ENCODE results near the gene MGAT4B.
"Not testable (repeated sequence)": the region's sequence is repeated elsewhere in the genome, so short reads cannot be mapped to it uniquely, and the experiment has no call there.

MGAT4B gene

DNA sequence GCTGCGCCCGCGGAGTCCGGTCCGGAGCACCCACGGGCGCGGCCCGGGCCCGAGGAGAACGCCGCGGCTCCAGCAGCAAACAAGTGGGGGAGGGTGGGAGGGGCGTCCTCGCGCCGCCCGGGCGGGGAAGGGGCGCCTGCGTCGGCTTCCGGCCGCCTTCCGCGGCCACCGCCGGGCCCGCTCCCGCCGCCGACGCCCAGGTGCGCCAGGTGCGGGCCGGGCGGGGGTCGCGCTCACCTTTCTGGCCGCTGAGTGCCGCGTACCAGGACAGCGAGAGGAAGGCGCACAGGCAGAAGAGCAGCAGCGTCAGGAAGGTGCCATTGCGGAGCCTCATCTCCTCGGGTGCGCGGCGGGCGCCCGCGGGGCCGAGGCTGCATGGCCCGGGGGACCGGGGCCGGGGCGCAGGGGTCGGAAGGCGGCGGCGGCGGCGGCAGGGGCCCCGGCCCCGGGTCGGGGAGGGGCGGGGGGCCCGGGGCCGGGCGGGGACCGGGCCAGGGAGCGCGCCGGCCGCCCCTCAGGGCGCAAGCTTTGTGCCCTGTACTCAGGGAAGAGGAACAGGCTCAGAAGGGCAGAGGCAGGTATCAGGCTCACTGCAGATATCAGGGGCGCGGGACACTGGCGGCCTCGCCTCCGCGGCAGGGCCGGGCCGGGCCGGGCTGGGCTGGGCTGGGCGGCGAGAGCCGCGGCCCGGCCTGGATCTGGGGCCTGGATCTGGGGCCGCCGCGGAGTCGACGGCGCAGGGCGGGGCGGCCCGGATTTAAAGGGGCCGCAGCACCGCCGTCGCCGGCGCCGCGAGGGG, at the start of gene MGAT4B:
TSS of gene MGAT4B (minus strand) at position 617 of the 799 bp plus-strand sequence. CDS start at position 334, 283 bp downstream.
- DNase-seq, result peak; percentile 42 to 48

DNA sequence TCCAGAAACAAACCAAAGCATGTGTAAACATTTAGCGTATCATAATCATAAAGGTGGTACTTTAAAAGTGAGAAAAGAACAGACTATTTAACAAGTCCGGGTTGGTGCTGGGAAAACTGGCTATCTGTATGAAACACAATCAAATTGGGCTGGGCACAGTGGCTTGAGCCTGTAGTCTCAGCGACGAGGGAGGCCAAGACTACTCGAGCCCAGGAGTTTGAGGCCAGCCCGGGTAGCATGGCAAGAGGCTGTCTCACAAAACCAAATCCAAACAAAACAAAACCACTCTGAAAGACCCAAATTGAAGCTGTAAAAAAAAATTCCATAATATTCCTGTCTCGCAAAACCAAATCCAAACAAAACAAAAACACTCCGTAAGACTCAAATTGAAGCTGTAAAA, 47.7 kb upstream of the MGAT4B start:
- DNase-seq, result no peak

DNA sequence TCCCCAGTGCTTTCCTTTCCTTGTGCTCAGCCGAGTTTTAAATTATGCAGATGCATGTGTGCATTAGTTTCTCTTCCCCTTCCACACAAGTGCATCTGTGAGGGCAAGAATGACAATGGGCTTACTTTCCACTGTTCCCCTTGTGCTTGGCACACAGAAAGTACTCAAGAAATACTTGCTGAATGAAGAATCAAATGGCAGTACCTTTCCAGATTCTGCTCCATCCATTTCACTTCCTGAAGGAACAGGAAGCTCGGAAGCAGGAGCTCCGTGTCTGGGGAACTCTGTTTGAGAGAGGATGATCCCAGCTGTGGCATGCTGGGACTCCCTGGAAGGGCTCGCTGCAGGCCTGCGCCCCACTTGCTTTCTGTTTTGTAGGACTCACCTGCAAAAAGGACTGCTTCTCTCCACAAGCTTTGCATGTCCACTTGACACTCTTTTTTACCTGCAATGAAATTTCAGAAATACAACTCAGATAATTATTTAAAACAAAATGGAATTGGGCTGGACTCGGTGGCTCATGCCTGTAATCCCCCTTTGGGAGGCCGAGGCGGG, 46.4 kb upstream of the MGAT4B start:
- DNase-seq, result no peak

DNA sequence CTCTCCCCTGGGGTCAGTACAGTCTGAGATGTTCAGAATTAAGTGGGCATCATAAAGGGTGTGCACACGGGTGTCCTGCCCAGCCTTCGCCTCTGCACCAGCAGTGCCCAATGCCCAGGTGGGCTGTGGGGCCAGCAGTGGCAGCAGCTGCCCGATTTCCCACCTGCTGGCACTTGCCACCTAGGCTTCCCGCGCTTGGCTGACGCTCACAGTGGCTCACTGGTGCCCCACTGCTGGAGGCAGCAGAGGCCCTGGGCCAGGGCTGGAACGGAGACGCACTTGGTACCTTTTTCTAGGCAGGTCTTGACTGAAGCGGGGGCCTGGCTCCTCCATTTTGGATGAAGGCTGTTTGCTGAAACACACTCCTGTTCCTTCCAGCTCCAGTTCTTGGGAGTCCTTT, 35.0 kb upstream of the MGAT4B start:
- no peak for DNase-seq

DNA sequence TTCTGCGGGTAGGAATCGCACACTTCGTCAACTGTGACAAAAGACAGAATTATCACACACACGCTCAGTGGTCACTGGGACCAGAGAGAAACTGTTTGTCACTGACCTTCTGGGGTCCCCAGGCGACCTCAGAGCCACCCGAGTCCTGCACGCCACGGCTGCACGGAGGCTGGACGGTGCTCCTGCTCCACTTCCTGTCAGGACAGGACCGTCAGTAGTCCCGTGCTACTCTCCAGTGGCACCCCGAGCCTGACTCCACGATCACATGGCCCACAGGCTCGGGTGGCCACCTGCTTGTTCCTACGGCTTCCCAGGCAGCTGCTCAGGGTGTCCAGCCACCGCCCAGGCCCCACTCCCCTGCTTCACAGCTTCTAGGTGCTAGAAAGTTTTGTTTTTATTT, 34.1 kb upstream of the MGAT4B start:
- DNase-seq, result no peak

DNA sequence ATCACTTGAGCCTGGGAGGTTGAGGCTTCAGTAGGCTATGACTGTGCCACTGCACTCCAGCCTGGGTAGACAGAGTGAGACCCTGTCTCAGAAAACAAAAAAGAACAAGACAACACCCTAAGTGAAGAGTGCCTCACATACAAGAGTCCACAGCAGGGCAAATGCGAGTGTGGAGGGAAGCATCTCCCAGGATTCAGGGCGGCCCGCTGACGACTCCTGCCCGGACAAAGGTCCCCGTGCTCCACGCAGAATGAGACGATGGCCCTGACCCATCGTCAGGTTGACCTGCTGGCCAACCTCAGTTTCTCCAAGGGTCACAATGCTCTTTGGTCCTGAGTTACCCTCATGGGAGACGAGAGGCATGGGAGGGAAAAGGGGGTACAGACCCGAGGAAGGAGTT, 33.7 kb upstream of the MGAT4B start:
- DNase-seq, result no peak

DNA sequence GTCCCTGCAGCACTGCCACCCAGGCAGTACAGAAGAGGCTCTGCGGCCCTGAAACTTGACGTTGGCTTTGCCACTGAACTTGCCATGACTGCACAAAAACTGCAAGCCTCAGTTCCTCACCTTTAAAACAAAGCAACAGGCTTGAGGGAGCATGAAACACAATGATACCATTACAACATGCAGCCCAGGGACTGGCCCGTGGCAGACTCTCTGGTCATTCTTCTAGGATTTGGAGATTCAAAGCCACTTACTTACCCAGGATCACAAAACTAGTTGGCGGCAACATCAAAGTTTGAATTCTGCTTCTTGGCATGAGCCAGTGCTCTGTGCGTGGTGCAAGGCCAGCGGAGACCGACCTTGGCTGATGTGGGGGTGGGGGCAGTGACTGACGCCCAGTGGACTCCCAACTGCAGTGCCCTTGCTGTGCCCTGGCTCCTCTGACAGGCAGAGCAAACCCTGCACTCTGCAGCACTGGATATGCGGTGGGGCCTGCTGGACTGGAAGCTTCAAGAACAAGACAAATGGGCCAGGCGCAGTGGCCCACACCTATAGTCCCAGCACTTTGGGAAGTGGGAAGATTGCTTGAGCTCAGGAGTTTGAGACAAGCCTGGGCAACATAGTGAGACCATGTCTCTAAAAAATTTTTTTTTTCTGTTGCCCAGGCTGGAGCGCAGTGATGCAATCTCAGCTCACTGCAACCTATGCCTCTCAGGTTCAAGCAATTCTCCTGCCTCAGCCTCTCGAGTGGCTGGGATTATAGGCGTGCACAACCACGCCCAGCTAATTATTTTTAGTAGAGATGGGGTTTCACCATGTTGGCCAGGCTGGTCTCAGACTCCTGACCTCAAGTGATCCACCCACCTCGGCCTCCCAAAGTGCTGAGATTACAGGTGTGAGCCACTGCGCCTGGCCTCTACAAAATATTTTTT, 32.9 kb upstream of the MGAT4B start:
- DNase-seq, result no peak

DNA sequence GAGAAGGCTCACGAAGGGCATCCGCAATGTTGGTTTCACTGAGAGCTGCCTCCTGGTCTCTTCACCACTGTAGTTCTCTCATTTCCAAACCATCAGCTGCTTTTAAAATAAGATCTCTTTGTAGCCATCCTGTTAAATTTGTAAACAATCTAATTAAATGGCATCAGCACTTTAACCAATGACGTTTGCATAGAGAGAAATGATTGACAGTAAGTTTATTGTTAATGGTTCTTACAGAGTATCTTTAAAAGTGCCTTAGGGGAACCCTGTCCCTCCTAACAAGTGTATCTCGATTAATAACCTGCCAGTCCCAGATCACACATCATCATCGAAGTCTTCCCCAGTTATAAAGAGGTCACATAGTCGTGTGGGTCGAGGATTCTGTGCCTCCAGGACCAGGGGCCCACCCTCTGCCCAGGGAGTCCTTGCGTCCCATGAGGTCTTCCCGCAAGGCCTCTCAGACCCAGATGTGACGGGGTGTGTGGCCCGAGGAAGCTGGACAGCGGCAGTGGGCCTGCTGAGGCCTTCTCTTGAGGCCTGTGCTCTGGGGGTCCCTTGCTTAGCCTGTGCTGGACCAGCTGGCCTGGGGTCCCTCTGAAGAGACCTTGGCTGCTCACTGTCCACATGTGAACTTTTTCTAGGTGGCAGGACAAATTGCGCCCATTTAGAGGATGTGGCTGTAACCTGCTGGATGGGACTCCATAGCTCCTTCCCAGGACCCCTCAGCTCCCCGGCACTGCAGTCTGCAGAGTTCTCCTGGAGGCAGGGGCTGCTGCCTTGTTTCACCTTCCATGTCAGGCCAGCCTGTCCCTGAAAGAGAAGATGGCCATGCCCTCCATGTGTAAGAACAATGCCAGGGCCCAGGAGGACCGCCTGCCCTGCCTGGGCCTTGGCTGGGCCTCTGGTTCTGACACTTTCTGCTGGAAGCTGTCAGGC, 30.7 kb upstream of the MGAT4B start:
- no peak for DNase-seq

DNA sequence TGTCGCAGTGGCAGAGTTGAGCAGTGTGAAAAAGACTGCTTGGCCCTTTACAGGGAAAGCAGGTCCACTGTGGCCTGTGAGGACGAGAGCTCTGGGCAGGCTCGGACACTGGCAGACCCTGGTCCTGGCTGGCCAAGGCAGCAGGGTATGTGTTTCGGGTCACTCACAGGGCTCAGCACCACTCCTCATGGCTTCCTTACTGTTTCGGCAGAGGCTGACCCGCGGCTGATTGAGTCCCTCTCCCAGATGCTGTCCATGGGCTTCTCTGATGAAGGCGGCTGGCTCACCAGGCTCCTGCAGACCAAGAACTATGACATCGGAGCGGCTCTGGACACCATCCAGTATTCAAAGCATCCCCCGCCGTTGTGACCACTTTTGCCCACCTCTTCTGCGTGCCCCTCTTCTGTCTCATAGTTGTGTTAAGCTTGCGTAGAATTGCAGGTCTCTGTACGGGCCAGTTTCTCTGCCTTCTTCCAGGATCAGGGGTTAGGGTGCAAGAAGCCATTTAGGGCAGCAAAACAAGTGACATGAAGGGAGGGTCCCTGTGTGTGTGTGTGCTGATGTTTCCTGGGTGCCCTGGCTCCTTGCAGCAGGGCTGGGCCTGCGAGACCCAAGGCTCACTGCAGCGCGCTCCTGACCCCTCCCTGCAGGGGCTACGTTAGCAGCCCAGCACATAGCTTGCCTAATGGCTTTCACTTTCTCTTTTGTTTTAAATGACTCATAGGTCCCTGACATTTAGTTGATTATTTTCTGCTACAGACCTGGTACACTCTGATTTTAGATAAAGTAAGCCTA, 29.8 kb upstream of the MGAT4B start:
- DNase-seq, result no peak

DNA sequence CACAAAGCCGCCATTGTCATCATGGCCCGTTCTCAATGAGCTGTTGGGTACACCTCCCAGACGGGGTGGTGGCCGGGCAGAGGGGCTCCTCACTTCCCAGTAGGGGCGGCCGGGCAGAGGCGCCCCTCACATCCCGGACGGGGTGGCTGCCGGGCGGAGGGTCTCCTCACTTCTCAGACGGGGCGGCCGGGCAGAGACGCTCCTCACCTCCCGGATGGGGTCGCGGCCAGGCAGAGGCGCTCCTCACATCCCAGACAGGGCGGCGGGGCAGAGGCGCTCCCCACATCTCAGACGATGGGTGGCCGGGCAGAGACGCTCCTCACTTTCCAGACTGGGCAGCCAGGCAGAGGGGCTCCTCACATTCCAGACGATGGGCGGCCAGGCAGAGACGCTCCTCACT, 28.2 kb upstream of the MGAT4B start:
- DNase-seq, result not testable (repeated sequence)

DNA sequence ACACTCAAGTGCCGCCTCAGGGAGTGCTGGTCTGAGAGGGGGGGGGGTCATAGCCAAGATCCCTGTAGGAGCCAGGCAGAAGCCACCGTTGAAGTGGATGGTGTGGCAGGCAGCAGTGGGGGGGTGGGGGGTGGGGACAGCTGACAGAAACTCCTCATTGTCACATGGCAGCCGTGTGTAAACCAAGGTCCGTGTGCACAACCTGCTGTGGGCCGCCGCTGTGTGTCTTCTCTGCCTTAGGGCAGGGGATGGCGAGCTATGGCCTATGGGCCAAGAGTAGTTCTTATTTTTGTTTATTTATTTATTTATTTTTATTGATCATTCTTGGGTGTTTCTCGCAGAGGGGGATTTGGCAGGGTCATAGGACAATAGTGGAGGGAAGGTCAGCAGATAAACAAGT, 27.5 kb upstream of the MGAT4B start:
- DNase-seq, result no peak

DNA sequence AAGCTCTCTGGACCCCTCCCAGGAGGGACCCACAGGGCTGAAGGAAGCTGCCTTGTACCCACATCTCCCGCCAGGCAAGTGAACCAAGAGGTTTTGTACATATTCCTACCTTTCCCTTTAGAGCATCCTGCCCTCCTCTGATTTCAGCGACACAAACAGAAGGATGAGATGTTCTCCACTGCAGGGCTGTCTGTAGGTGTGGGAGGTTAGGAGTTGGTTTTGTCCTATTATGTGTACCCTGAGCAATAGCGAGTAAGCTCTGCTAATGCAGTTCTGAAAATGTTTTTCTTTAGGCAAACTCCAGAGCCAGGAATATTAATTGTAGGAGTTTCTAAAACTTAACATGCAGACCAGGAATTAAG, 27.0 kb upstream of the MGAT4B start:
- DNase-seq, result no peak

DNA sequence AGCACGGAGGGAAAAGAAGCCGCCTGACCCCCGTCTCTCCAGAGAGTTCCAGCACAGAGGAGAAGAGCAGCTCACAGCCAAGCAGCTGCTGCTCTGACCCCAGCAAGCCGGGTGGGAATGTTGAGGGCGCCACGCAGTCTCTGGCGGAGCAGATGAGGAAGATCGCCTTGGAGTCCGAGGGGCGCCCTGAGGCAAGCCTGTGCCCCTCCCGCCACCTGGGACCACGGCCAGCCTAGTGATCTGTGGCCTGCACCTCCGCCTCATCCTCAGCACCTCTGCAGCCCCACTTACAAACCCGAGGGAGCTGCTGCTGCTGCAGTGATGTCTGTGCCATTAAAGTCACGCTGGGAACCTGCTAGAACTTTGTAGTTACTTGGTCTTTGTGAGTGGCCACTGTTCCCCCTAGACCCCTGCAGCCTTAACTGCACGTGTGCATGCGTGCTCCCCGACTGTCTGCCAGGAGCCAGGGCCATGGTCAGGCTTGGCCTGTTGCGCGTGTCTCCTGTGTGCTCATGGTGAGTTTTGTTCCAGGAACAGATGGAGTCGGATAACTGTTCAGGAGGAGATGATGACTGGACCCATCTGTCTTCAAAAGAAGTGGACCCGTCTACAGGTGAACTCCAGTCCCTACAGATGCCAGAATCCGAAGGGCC, 26.5 kb upstream of the MGAT4B start:
- peak; percentile 25 to 75 for DNase-seq

DNA sequence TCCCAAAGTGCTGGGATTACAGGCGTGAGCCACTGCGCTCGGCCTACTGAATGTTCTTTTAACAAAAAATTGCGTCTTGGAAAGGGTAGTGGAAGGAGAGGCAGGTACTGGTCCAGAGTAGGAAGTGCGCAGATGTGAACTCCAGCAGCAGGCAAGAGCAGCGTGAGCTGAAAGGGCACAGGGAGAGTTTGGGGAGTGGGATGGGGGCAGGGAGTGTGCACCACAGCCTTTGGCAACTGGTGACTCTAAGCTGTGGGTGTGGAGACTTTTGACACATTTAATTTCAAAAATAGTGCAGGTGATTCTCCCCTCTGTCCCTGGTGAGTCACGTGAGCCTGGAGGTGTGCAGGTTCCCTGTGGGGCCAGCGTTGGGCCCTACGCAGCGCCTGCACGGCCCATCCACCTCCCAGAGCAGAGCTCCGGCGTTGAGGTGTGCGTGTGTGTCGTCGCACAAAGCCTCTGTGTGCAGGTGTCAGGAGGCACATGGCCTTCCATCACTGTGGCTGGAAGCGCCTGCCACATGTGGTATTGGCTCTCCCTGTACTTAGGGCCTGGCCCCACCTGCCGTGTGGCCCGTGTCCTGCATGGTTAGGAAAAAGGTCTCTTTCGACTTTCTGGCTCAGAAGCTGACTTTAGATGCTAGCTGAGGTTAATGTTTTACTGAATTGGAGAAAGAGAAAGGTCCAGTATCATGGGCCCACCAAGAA, 25.5 kb upstream of the MGAT4B start:
- DNase-seq, result no peak

DNA sequence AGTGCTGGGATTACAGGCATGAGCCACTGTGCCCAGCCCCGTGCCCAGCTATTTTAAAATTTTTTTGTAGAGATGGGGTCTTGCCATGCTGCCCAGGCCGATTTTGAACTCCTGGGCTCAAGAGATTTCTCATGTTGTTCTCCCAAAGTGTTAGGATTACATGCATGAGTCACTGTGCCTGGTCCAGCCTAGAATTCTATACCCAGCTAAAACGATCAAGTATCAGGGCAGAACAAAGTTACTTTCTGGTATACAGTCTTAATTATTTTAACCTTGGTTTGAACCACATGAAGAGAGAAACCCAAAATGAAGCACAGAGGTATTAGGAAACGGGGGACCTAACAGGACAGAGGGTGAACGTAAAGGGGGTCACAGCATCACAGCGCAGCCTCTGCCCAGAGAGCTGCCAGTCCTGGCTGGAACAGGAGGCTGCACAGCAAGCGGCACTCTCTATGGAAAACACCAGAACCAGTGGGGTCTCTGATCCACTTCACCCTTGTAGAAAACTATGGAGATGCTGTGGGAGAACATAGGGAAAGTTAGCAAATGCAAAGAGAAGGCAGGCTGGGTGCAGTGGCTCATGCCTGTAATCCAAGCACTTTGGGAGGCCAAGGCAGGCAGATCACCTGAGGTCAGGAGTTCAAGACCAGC, 24.3 kb upstream of the MGAT4B start:
- DNase-seq, result no peak

DNA sequence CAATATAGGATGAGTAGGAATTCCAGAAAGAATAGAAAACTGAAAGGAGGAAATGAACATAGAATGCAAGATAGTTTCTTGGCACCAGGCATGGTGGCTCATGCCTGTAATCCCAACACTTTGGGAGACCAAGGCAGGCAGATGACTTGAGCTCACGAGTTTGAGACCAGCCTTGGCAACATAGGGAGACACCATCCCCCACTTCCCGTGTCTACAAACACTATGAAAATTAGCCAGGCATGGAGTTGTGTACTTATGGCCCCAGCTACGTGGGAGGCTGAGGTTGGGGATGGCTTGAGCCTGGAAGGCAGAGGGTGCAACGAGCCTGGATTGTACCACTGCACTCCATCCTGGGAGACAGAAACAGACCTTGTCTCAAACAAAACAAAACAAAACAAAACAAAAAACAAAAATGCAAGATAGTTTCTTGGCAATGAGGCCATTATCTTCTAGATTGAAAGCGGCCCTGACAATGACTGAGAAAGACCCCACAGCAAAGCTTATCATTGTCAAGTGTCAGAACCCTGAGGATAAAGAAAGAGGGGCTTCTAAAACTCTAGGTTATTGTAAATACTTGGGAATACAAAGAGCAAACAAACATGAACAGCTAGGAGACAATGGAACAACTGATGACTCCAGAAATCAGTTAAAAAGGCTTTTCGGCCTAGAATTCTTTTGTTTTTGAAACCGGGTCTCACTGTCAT, 23.2 kb upstream of the MGAT4B start:
- no peak for DNase-seq

DNA sequence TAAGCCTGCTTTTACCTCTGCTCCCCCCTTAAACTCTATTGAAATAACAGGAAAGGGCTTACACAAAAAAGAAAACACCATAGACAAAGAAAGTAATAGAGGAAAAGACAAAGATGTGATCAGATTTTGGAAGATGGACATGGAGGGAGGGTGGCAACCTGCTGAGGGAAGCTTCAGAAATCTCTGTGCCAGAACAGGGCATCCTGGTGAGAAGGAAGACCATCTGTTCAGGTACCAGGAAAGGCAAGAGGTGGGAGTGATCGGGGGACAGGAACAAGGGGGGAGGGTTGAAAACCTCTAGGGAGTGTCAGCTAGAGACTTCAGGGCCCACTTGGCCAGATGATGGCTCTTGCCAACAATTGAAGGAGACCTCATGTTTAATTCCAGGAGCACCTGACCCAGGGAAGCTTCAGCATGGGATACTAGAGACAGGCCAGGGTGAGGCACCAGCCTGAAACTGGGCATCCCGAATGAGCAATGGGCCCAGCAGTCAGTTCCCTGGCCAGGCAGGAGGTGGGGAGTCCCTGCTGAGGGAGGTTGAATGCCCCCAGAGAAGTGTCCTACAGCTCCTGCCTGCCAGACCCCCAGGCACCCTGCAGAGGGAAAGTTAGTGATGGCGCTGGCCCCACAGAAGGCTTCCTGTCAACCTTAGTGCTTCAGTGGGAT, 22.2 kb upstream of the MGAT4B start:
- DNase-seq, result peak in 1 of 2 experiments; percentile 23

DNA sequence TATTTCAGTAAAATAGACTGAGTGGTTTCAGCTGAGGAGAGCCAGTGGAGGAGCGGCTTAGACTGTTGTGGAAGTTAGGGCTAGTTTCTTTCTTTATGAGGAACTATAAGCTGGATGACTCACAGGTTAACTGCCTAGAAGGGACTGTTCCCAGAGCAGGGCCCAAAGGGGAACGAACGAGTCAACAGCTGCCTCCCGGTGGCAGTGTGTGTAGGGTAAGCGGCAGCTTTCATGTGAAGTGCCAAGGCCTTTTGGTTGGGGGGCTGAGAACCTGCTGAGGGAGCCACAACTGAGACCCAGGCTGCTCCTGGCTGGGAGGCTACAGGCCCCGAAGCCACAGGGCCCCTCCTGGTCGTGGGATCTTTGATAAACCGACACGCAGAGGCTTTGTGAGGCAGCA, 21.0 kb upstream of the MGAT4B start:
- no peak for DNase-seq

Data from NCI-H524 (cell line).